CD4-positive, alpha-beta T cell treated with Interferon alpha-2 for 1 hour (primary cell): Measurements from ENCODE around the gene TBL3.

Source experiments
- DNase-seq, 2 donors: peaks; one replicate each; pipeline ENCODE4 v3.0.0-alpha.2; 2020 to 2022

TBL3 gene

GRCh38 chr16:1984347-1985225 is 12.7 kb downstream of the TBL3 start:
- DNase-seq, result no peak

DNA sequence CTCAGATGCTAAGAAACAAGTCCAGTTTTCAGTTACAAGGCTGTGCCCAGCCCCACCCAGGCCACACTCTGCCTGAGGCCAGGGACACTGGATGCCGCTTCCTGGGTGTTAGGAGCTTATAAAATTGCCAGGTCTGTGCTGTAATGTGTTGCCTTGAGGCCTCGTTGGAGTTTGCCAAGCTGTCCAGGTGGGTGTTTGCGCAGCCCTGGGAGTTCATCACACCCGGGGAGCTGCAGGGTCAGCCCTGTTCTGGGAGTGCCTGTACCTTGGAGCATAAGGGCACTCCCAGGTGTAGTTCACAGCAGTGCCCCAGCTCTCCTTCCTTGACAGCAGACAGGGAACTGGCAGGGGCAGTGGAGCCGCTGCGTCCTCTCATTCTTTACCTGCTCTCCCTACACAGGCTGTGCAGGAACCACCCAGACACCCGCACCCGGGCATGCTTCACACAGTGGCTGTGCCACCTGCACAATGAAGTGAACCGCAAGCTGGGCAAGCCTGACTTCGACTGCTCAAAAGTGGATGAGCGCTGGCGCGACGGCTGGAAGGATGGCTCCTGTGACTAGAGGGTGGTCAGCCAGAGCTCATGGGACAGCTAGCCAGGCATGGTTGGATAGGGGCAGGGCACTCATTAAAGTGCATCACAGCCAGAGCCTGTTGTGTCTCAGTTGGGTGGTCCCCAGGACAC is 13.8 kb downstream of the TBL3 start:
- DNase-seq, result no peak

GRCh38 chr16:1987198-1987597 is 15.3 kb downstream of the TBL3 start:
- DNase-seq, result no peak

DNA sequence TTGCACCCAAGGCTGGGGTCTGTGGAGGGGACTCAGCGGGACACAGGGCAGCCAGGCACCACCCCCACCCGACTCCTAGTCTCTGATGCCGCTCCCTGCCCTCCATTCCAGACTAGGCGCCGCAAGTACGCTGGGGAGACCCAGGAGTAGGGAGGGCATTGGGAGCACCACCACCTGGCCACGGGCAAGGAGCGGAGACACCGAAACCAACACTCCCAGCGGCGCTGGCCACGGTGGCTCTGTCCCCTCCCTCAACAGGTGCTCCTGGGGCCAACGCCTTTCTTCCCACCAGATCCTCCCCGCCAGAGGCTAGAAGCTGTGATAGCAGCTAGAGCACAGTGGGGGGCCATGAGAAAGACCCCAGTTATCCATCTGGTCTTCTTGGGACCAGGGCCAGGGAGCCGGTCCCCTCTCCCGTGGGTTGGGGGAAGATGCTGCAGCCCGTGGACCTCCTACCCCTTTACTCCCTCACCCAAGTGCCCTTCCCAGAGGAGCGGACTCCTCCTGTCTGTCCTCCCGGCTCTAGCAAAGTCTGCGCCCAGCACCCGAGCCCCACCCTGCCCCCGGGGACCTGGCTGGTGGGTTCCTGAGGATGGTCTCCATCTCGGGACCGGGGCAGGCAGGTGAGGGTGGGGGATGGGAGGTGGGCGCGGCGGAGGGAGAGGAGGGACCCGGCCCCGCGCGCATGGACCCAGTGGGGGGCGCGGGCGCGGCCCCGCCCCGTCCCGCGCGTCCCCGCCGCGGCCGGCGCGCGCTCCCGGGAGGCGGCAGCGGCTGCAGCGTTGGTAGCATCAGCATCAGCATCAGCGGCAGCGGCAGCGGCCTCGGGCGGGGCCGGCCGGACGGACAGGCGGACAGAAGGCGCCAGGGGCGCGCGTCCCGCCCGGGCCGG is 17.6 kb downstream of the TBL3 start, which contains the start of gene SYNGR3:
TSS of gene SYNGR3 (plus strand) at position 762 of the 892 bp plus-strand sequence. CDS start 133 bp downstream, outside the sequence.
- no peak for DNase-seq

- DNase-seq, result no peak
Measured at GRCh38 chr16:1990101-1990350, 18.2 kb downstream of the TBL3 start.

DNA sequence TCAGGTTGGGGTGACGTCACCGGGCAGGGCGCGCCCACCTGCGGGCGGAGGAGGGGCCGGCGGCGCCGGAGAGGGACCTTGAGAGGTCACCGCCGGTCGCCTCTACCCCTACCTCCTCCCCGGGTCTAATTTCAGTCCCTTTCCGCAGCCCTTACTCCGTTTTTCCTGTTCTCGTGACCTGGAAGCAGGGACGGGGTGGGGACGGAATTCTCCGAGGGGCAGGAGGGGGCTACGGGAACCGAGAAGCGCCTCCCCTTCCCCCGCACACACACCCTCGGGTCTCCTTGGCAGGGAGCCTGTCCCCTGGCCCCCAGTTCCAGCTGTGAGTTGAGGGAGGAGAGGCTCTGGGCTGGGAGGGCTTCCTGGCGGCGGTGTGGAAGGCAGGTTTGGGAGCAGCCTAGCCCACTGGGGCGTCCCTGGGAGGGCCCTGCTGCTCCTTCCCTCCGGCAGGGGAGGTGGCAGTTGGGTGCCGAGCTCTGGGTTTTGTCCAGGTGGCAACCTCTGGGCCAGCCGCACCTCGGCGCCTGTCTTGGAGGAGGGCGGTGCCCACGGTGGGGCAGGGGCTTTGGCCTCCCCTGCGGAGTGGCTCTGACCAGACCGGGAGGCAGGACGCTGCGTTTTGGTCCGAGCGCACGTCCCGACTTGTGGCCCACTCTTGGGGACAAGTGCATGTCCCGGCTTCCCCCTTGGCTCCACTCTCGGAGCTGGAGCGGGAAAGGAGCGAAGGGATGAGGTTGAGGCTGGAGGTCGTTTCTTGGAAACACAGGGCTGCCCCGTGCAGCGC is 18.7 kb downstream of the TBL3 start:
- DNase-seq, result peak; percentile 50 to 65

DNA sequence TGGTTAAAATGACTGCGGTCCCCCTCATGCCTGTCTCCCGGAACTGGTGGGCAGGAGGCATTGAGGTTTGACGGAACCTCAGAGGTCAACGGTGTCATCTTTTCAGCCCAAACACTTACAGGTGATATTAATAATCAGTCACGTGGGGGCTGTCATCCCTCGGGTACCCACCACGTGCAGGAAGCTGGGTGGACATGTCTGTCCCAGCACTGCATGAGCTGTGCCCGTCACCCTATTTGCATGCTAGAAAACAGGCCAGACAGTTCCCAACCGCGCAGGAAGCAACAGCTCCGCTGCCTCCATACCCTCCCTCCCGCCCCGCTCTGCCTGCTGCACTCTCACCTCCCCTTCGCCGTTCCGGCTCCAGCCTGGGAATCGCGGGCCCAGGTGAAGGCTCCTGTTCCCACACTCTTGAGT is 19.3 kb downstream of the TBL3 start:
- peak; percentile 72 to 77 for DNase-seq

DNA sequence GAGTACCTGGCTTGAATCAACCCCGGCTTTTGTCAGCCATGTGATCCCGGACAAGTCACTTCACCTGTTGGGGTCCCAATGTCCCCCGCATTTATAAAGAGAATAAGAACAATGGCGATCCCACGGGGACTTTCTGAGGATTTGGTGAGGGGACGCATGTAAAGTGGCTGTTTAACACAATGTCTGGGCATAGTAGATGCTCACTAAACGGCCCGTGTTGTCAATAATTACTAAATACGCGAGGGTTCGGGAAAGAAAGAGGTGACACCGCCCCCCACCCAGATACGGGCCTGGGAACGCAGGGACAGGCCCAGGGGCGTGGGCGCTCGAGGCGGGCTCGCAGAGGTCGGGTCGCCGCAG is 19.7 kb downstream of the TBL3 start:
- DNase-seq, result no peak

GRCh38 chr16:1991948-1992703 is 20.3 kb downstream of the TBL3 start:
- DNase-seq, result peak; percentile 97 to 99

- DNase-seq, result no peak
Measured at GRCh38 chr16:1992704-1993317, 21.0 kb downstream of the TBL3 start.

GRCh38 chr16:1993731-1994131 is 21.9 kb downstream of the TBL3 start:
- no peak for DNase-seq

DNA sequence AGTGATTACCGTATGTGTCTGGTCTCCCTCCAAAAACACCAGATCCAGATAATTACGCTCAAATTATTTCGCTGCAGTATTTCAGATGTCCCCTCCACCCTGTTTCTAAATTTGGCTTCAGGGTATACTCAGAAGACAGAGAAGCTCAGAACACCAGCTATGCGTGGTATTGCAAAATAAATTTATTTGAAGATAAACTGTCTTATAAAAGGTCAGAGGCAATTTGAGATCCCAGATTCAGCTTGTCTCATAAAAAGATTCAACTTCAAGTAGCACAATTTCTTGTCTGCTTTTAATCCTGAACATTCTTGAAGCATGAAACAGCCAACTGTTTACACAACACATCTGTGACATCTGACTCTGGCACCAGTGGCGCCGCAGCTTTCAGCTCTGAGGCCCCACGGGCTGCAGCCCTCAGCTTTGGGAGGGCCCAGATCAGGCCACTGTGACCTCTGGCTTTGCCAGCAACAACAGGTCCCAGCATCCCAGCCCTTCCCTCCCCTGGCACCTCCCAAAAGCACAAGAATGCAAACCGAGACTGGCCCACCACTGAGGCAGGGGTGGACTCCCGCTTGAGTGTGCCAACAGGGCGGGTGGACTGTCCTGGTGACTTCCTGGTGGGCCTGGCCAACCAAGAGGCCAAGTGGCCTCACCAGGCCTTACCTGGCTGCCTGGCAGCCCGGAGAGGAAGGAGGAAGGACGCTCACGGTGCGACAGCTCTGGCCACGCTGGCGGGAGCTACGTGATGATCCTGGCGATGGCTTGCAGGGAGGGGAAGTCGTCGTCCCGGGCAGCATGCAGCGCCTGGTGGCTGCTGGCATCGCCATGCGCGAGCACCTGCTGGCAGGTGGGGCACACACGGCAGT is 25.9 kb downstream of the TBL3 start:
- DNase-seq, result no peak

- no peak for DNase-seq
Measured at GRCh38 chr16:1998360-1998835, 26.5 kb downstream of the TBL3 start.

- no peak for DNase-seq
Measured at GRCh38 chr16:1998852-1999801, 27.3 kb downstream of the TBL3 start.

DNA sequence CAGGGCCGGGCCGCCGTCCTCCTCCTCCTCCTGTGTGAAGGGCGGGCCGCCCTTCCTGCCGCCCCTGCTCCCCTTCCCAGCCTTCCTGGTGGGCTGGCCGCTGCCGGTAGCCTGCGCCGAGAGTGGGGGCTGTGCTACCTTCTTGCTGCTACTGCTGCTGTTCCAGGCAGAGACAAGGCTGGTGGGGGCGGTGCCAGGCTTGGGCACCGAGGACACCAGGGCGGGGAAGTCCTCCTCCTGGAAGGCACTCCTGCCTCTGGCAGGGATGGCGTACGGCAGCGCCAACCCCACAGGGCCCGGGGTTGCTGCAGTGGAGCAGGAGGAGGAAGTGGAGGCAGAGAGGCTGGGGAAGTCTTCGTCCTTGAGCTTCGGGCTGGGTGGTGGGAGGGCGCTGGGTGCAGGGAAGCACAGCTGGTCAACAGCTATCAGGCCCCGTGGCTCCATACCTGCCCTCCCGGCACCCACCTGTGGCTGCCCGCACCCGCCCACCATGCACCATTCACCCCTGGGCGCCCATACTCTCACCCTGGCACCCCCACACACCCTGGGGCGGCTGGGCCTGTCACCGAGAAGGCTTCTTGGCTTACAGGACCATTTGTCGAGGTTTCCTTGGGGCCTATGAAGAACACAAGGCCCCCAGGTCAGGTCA is 28.1 kb downstream of the TBL3 start:
- DNase-seq, result no peak

DNA sequence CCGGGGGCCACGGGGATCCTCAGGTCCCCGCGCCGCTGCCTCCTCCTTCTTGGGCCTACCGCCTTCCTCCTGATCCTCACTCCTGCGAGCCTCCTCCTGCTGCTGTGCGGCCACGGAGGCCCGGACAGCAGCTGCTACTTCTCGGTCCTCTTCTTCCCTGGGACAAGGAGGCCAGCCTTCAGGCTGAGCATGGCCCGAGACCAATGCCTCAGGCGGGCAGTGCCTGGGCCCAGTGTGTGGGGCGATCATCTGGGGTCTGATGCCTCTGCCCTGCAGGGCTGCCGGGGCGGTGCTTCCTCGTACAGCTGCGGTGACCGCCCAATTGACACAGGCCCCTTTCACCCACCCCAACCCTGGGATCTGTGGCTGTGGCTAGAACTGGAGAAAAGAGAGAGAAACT is 29.2 kb downstream of the TBL3 start:
- DNase-seq, result no peak

DNA sequence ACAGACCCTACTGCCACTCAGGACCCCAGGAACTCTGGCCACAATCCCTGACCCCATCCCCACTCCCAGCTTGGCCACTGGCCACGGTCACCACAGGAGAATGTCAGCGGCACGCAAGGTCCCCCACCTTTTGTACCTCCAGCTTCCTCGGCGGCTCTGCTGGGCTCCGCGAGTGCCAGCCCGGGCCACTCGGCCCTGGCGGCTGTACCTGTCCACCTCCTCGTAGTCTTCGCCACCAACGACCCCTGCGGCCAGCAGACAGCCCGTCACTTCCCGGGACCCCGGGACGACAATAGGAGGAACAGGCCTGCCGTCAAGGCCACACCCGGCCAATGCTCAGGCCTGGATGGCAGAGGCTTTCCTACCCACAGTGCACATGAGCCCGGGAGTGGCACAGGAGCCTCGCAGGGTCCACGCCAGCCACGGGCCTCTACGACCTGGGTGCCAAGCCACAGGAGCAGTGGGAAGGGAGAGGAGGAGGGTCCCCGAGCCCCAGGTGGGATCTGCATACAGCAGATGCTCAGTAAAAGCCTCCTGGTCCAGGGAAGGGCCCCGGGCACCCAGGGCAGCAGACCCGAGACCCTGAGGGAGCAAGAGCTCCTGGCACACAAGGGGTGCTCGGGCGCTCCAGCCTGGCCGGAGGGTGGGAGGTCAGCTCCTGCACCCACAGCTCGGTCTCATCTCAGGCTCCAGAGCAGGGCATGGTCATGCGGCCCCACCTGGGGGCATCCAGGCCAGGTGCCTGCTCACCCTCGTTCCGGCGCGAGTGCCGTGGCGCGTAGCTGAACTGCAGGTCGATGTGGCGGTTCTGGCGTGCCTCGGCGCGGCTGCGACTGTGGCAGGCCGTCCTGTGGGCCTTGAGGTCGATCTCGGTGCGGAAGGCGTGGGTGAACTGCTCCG is 29.9 kb downstream of the TBL3 start:
- no peak for DNase-seq
